Neural progenitor cell (in vitro differentiated cells): ENCODE data around the gene DDX50. TPM values are rescaled to one million over a fixed set of nuclear protein-coding genes. Genes with fewer than 3 reads are reported as not detected.
A peak's percentile ranks its signal among the peaks of the same experiment; 100 is the strongest.

Experiments
- DNase-seq: peaks from one replicate; pipeline ENCODE4 v3.0.0-alpha.2; 2016; ENCODE audit warnings: low spot score
- H2AFZ ChIP-seq: fragments of 200-600 bp; sonication (generic); replicated peaks from 2 replicates; pipeline ENCODE4 v1.6.1; 2016; ENCODE audit warnings: antibody characterized with exemption
- H3F3A ChIP-seq: fragments of 200-600 bp; sonication (generic); 2 replicates; pipeline ENCODE4 v1.6.1; 2016; ENCODE audit warnings: antibody characterized with exemption, low read depth
- H3K27ac ChIP-seq: fragments of 200-600 bp; sonication (generic); 2 replicates; pipeline ENCODE4 v1.5.1; 2016; ENCODE audit warnings: mild to moderate bottlenecking
- H3K27me3 ChIP-seq: fragments of 200-600 bp; sonication (generic); 2 replicates; pipeline ENCODE4 v1.6.1; 2016; ENCODE audit warnings: mild to moderate bottlenecking, moderate library complexity
- H3K36me3 ChIP-seq: fragments of 200-600 bp; sonication (generic); 2 replicates; pipeline ENCODE4 v1.5.1; 2016
- H3K4me1 ChIP-seq: fragments of 200-600 bp; sonication (generic); 2 replicates; pipeline ENCODE4 v1.6.1; 2016; ENCODE audit warnings: mixed run types
- H3K4me2 ChIP-seq: fragments of 200-600 bp; sonication (generic); 2 replicates; pipeline ENCODE4 v1.6.1; 2016
- H3K4me3 ChIP-seq: fragments of 200-600 bp; sonication (generic); 2 replicates; pipeline ENCODE4 v1.5.1; 2016
- H3K79me2 ChIP-seq: fragments of 200-600 bp; sonication (generic); 2 replicates; pipeline ENCODE4 v1.6.1; 2016; ENCODE audit warnings: low read depth
- H3K9ac ChIP-seq: fragments of 200-600 bp; sonication (generic); 2 replicates; pipeline ENCODE4 v1.6.1; 2016
- H3K9me3 ChIP-seq: fragments of 200-600 bp; sonication (generic); 2 replicates; pipeline ENCODE4 v1.5.1; 2016; ENCODE audit warnings: low read depth
- H4K20me1 ChIP-seq: fragments of 200-600 bp; sonication (generic); 2 replicates; pipeline ENCODE4 v1.6.1; 2016; ENCODE audit warnings: low read depth
- H3K27ac Mint-ChIP-seq: 3 replicates; pipeline ENCODE4 v1.8.0; 2021; ENCODE audit warnings: mixed read lengths
- H3K27me3 Mint-ChIP-seq: 2 replicates; pipeline ENCODE4 v1.8.0; 2022; ENCODE audit warnings: low read depth, mild to moderate bottlenecking, inconsistent platforms, moderate library complexity, mixed read lengths; ENCODE audit not compliant: insufficient read depth
- H3K36me3 Mint-ChIP-seq: 3 replicates; pipeline ENCODE4 v1.8.0; 2021; ENCODE audit warnings: mixed read lengths
- H3K4me1 Mint-ChIP-seq: 3 replicates; pipeline ENCODE4 v1.8.0; 2021; ENCODE audit warnings: mixed read lengths
- H3K4me3 Mint-ChIP-seq: 3 replicates; pipeline ENCODE4 v1.8.0; 2021; ENCODE audit warnings: mild to moderate bottlenecking, moderate library complexity, mixed read lengths
- H3K9me3 Mint-ChIP-seq: 3 replicates; pipeline ENCODE4 v1.8.0; 2020; ENCODE audit warnings: mixed read lengths
- CTCF ChIP-seq: fragments of 200-600 bp; sonication (generic); IDR thresholded peaks from 2 replicates; pipeline ENCODE4 v1.5.1; 2017; ENCODE audit warnings: antibody characterized with exemption, mild to moderate bottlenecking
- EZH2 ChIP-seq: fragments of 200-600 bp; sonication (generic); IDR thresholded peaks from 2 replicates; pipeline ENCODE4 v1.6.1; 2017; ENCODE audit warnings: antibody characterized with exemption, mild to moderate bottlenecking, moderate library complexity
- EZH2phosphoT487 ChIP-seq: fragments of 200-600 bp; sonication (generic); IDR thresholded peaks from 2 replicates; pipeline ENCODE4 v1.6.1; 2017; ENCODE audit warnings: antibody characterized with exemption
- total RNA-seq: library from RNA; depleted of rRNA; stranded (reverse); fragments of >200 nt; gene quantifications from 2 replicates; pipeline ENCODE4 v1.2.3, GENCODE V29; 2015; ENCODE audit warnings: low replicate concordance

Gene DDX50
- total RNA-seq, 1 donor from 2014 or later: 110 TPM

DNA sequence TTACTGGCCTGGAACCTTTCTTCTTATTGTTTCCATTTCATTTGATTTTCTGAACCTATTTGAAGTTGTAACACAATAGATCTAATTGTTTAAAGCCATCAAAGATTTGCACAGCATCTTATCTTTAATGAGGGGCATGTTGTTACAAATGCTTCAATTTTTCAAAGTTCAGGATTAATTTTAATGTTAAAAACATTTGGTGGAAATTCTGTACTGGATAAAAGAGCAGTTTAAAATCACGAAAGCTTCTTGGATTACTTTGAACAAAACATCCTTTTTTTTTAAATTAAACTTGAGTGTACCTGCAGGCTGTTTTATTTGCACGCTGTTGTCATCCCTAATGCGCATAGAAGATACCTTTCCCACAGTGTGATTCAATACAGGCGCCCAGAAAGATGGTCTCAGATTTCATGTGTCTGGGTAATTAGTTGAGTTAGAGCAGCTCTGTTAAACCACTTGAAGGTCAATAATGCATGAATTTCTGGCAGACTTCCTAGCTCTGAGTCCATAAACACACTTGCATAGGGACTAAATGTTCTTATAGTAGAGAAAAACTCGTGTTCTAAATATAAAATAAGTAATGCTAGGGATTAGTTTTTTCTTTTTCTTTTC lies 29.3 kb upstream of the DDX50 start:
- Histone ChIP-seq H3K36me3 (no peaks in the 10 kb centered on the region), H2AFZ (no peak overlapping the region), H3K27me3 (no peaks in the 10 kb centered on the region), H3K9ac (no peak overlapping the region), H3K9me3 (no peaks in the 10 kb centered on the region), H3F3A (peaks cover 64% of the 10 kb centered on the region), H3K4me1 (peaks cover 57% of the 10 kb centered on the region), H4K20me1 (peaks cover 3% of the 10 kb centered on the region), H3K27ac (peak overlapping the region; percentile 99), H3K4me3 (peak overlapping the region; percentile 20), H3K4me2 (peak overlapping the region; percentile 75), H3K79me2 (peaks cover 28% of the 10 kb centered on the region)
- peak; percentile 57 for DNase-seq
- no peak for TF ChIP-seq CTCF
- no peak for TF ChIP-seq EZH2phosphoT487
- TF ChIP-seq EZH2: no peak
- H3K9me3 Mint-ChIP-seq: peaks cover 18% of the 10 kb centered on the region
- H3K27ac Mint-ChIP-seq: peak overlapping the region; percentile 93
- H3K4me1 Mint-ChIP-seq: peaks cover 54% of the 10 kb centered on the region
- H3K4me3 Mint-ChIP-seq: peak overlapping the region; percentile 48
- H3K27me3 Mint-ChIP-seq: no peaks in the 10 kb centered on the region
- H3K36me3 Mint-ChIP-seq: peaks cover 12% of the 10 kb centered on the region

DNA sequence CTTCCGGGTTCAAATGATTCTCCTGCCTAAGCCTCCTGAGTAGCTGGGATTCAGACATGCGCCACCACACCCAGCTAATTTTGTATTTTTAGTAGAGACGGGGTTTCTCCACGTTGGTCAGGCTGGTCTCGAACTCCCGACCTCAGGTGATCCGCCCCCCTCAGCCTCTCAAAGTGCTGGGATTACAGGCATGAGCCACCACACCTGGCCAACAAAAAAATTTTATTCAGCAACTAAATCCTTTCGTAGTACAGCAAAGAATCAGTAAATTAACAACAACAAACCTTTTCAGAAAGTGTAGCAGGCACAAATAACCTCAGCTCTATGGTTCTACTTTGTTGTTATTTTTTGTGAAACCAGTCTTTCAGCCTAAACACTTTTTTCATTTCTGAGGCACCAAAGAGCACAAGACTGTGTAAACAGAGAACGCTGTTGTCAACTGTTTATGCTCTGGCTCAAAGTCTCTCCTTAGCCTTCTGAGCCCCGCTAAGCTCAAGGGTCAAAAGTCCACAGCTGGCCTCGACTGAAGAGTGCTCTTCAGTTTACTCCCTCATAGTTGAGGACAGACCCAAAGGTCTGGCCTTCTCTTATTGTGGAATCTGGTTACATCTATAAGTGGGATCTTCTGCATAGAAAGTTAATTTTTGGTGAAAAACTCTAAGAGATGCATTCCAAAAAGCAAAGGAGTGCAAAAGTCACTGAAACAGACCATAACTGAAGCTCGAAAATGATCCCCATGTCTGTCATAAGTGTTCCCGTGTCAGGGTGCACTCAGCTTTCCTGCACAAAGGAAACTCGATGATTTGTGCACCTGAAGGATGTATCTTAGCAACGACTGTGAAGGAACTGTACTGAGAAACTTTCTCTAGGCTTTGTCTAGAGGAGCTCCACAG lies 24.6 kb upstream of the DDX50 start:
- Histone ChIP-seq H3K4me1 (peaks cover 55% of the 10 kb centered on the region), H2AFZ (no peak overlapping the region), H3K9me3 (no peaks in the 10 kb centered on the region), H3K27me3 (no peaks in the 10 kb centered on the region), H3K4me2 (peak overlapping the region; percentile 36), H3K79me2 (peaks cover 18% of the 10 kb centered on the region), H4K20me1 (peaks cover 20% of the 10 kb centered on the region), H3K36me3 (no peaks in the 10 kb centered on the region), H3K27ac (peak overlapping the region; percentile 42), H3F3A (peaks cover 55% of the 10 kb centered on the region), H3K4me3 (no peak overlapping the region), H3K9ac (no peak overlapping the region)
- Mint-ChIP-seq H3K9me3 (no peaks in the 10 kb centered on the region), H3K27me3 (no peaks in the 10 kb centered on the region), H3K4me3 (peak overlapping the region; percentile 33), H3K4me1 (peaks cover 60% of the 10 kb centered on the region), H3K27ac (peak overlapping the region; percentile 99), H3K36me3 (no peaks in the 10 kb centered on the region)
- TF ChIP-seq EZH2phosphoT487 (no peak), CTCF (no peak), EZH2 (no peak)
- DNase-seq: peak; percentile 33

GRCh38 chr10:68877482-68878110 lies 23.5 kb upstream of the DDX50 start:
- Histone ChIP-seq H2AFZ (no peak overlapping the region), H3K27ac (no peak overlapping the region), H3K36me3 (no peaks in the 10 kb centered on the region), H3K27me3 (no peaks in the 10 kb centered on the region), H4K20me1 (peaks cover 20% of the 10 kb centered on the region), H3K9ac (no peak overlapping the region), H3K9me3 (no peaks in the 10 kb centered on the region), H3F3A (peaks cover 44% of the 10 kb centered on the region), H3K4me1 (peaks cover 47% of the 10 kb centered on the region), H3K4me3 (no peak overlapping the region), H3K79me2 (peaks cover 19% of the 10 kb centered on the region), H3K4me2 (peak overlapping the region; percentile 36)
- peaks cover 50% of the 10 kb centered on the region for H3K4me1 Mint-ChIP-seq
- H3K9me3 Mint-ChIP-seq: no peaks in the 10 kb centered on the region
- no peak for DNase-seq
- H3K4me3 Mint-ChIP-seq: no peak overlapping the region
- H3K36me3 Mint-ChIP-seq: no peaks in the 10 kb centered on the region
- peak overlapping the region; percentile 99 for H3K27ac Mint-ChIP-seq
- no peaks in the 10 kb centered on the region for H3K27me3 Mint-ChIP-seq
- TF ChIP-seq EZH2 (no peak), CTCF (no peak), EZH2phosphoT487 (no peak)
